ENCODE data around the gene CD34.

DNA sequence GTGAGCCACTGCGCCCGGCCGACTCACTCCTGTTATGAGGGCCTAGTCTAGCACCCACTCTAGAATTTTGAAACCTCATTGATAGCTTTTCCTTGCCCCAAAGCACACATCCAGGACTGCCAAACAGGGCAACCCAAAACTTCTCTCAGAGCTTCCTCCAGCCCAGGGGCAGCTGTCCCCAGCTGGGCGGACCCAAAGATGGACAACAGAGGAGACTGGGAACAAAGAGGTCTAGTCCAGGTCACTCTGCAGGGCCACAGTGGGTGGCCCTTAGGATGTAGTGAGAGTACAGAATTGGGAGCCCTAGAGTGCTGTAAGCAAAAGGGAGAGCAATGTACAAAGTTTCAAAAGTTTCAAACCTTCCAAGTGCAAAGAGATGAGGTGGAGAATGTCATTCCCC lies 1.2 kb downstream of the CD34 start:
- TF ChIP-seq, protein P1, sequence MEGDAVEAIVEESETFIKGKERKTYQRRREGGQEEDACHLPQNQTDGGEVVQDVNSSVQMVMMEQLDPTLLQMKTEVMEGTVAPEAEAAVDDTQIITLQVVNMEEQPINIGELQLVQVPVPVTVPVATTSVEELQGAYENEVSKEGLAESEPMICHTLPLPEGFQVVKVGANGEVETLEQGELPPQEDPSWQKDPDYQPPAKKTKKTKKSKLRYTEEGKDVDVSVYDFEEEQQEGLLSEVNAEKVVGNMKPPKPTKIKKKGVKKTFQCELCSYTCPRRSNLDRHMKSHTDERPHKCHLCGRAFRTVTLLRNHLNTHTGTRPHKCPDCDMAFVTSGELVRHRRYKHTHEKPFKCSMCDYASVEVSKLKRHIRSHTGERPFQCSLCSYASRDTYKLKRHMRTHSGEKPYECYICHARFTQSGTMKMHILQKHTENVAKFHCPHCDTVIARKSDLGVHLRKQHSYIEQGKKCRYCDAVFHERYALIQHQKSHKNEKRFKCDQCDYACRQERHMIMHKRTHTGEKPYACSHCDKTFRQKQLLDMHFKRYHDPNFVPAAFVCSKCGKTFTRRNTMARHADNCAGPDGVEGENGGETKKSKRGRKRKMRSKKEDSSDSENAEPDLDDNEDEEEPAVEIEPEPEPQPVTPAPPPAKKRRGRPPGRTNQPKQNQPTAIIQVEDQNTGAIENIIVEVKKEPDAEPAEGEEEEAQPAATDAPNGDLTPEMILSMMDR (conservative IDR thresholded peaks at IDR 0.05; ENCODE audit: low read length) = no peak
- no peak for TF ChIP-seq EZH2phosphoT487 (IDR thresholded peaks at IDR 0.05; ENCODE audit: borderline replicate concordance, low read depth, low read length)
